Skin epidermis (tissue), 12 donors: ENCODE measurements around the gene SRXN1.

Experiments
- H3K27ac ChIP-seq, 21 experiments: fragments of 200-600 bp; sonication (generic) in 11 of 21; one replicate each; pipeline ENCODE4 v1.5.0; 2020; ENCODE audit warnings: mild to moderate bottlenecking in 3 of 21, inconsistent platforms in 2 of 21, moderate library complexity in 2 of 21
- H3K4me3 ChIP-seq, 7 experiments: fragments of 200-600 bp; sonication (generic) in 2 of 7; one replicate each; pipeline ENCODE4 v1.5.0; 2020; ENCODE audit warnings: inconsistent platforms in 2 of 7, mild to moderate bottlenecking in 2 of 7, moderate library complexity in 1 of 7

SRXN1 gene

GRCh38 chr20:611047-611842, 41.8 kb downstream of the SRXN1 start:
- Histone ChIP-seq H3K27ac (no peak overlapping the region), H3K4me3 (no peak overlapping the region)

- no peak within 1 kb of the TSS for H3K27ac ChIP-seq
- peak within 1 kb of the TSS in 1 of 7 experiments; percentile 15 for H3K4me3 ChIP-seq
Observed at GRCh38 chr20:610130-611046, 42.6 kb downstream of the SRXN1 start, which contains the start of gene TCF15. Gene TCF15 (minus strand): TSS chr20:610309. CDS start chr20:610237, 72 bp downstream.

DNA sequence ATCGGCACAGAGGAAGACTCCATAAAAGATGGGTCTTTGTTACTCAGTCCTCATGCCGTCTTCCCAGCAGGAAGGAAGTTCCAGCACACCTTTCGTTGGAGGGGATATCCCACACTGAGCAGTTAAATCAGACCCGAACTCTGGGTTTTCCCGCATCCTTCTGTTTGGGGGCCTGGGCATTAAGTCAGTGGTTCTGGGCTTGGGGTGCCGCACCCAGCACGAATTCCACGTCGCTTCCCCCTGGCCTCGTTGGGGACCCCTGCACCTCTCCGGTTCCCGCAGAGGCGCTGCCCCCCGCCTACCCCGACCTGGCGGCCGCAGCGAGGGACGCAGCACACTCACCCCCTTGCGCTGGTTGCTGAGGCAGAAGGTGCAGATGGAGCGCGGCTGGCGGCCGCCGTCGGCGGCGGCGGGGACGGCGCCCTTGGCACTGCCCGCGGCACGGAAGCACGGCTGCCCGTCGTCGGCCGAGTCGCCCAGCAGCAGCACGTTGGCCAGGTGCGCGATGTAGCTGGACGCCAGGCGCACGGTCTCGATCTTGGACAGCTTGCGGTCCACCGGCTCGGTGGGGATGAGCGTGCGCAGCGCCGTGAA, 43.5 kb downstream of the SRXN1 start:
- H3K27ac ChIP-seq = no peak overlapping the region
- peak overlapping the region in 1 of 7 experiments; percentile 15 for H3K4me3 ChIP-seq

- Histone ChIP-seq H3K27ac (no peak overlapping the region), H3K4me3 (no peak overlapping the region)
Observed at GRCh38 chr20:608970-609369, 44.0 kb downstream of the SRXN1 start.

- Histone ChIP-seq H3K27ac (no peak overlapping the region), H3K4me3 (no peak overlapping the region)
Observed at GRCh38 chr20:607476-607875, 45.5 kb downstream of the SRXN1 start.

DNA sequence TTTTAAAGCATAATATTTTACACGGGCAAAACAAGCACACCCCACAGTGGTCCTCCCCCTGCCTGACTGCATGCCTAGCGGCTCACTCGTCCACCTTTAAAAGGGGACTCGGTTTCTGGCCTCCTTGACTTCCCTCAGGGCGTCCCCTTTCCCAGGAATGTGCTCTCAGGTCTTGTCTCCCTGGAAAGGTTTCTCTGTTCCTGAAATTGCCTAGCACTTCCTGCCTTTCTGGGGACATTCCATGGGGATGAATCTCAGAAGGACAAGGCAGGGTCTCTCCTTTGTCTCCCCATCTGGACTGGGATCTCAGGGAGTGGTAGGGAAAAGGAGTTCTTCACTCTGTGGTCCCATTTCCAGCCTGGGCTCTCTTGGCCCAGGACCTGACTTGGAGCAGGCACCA, 47.8 kb downstream of the SRXN1 start:
- Histone ChIP-seq H3K27ac (no peak overlapping the region), H3K4me3 (no peak overlapping the region)

GRCh38 chr20:603116-603640, 49.8 kb downstream of the SRXN1 start:
- Histone ChIP-seq H3K4me3 (no peak overlapping the region), H3K27ac (no peak overlapping the region)

DNA sequence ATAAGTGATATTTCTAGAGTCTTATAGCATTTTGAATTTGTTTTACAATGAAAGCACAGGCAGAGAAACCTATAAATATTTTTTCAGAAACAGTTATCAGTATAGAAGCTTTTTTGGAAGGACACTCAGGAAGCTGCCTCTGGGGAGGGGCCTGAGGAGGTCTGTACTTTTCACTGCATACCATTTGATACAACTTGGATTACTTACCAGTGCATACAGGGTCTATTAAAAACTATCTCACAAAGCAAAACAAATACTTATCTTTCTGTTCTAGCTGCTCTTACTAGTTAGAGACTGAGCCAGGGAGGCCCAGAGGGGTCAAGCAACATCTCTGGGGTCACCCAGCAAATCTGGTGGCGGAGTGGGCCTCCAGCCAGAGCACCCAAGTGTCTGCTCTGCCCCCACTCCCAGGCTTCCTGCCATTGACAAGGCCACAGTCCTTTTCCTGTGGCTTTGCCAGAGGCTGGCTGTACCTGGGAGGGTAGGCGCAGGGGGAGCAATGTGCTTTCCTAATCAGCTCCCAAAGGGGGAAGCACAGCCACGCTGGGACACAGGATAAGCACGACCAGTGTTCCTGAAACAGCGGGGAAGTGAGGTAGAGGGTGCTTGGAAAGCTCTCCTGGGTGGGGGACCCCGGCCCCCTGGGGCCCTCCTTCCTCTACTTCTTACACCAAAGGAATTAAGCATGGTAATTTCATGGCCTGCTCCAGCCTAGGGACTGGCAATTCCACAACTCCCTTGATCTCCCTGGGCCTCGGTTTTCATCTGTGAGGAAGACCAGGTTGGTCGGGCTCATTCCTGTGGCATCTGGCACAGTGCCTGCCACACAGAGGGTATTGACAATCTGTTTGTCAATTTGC, 50.7 kb downstream of the SRXN1 start:
- Histone ChIP-seq H3K27ac (no peak overlapping the region), H3K4me3 (no peak overlapping the region)

DNA sequence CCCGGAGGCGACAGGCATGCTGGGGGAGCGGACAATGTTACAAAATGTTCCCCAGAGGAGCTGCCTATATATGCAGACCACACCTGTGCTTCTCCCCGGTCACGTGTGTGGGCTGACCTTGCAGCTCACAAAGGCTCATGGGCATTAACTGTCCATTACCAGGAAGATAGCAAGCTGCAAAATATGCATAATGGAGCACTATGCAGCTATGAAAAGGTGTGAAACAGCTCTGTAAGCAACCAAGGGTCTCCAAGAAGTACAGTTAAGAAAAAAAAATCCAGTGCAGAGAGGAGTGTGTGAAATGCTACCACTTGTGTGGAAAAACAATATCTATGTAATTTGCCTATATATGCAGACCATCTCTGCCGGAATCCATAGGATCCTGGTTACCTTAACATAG, 52.3 kb downstream of the SRXN1 start:
- no peak overlapping the region for H3K27ac ChIP-seq
- H3K4me3 ChIP-seq = no peak overlapping the region

GRCh38 chr20:600141-600540, 52.9 kb downstream of the SRXN1 start:
- Histone ChIP-seq H3K27ac (no peak overlapping the region), H3K4me3 (no peak overlapping the region)

- H3K27ac ChIP-seq = no peak overlapping the region
Observed at GRCh38 chr20:598133-598850, 54.7 kb downstream of the SRXN1 start.

GRCh38 chr20:597560-597959, 55.4 kb downstream of the SRXN1 start:
- Histone ChIP-seq H3K4me3 (no peak overlapping the region), H3K27ac (no peak overlapping the region)

More at GRCh38 chr20:598133-598850, 54.7 kb downstream of the SRXN1 start:
- H3K4me3 ChIP-seq = no peak overlapping the region
